Gastroesophageal sphincter (tissue), 3 donors: Measurements from ENCODE around the gene C18orf32.

Experiments used
- CTCF ChIP-seq, 4 experiments: fragments of 200-600 bp in 2 of 4; fragments of 450-650 bp in 2 of 4; sonication (generic) in 1 of 4; IDR thresholded peaks; one replicate each; pipeline ENCODE4 v1.5.1; 2017 to 2019; ENCODE audit warnings: antibody characterized with exemption in 4 of 4, mild to moderate bottlenecking in 2 of 4, moderate library complexity in 2 of 4
- POLR2A ChIP-seq, 2 donors: fragments of 450-650 bp; IDR thresholded peaks; one replicate each; pipeline ENCODE4 v1.6.1; 2017; ENCODE audit warnings: antibody characterized with exemption in 2 of 2, mild to moderate bottlenecking in 2 of 2, moderate library complexity in 1 of 2
- POLR2AphosphoS5 ChIP-seq: sonication (generic); formaldehyde crosslinking; IDR thresholded peaks from one replicate; pipeline ENCODE4 v1.6.1; 2017; ENCODE audit warnings: antibody characterized with exemption

- TF ChIP-seq POLR2AphosphoS5 (no peak), POLR2A (IDR thresholded peaks at IDR 0.05) (no peak), CTCF (IDR thresholded peaks at IDR 0.05) (no peak)
Observed at GRCh38 chr18:49514577-49514976, 27.5 kb upstream of the C18orf32 start.
